ENCODE data around the gene ZXDC.
A peak's percentile ranks its signal among the peaks of the same experiment; 100 is the strongest.

ZXDC gene

DNA sequence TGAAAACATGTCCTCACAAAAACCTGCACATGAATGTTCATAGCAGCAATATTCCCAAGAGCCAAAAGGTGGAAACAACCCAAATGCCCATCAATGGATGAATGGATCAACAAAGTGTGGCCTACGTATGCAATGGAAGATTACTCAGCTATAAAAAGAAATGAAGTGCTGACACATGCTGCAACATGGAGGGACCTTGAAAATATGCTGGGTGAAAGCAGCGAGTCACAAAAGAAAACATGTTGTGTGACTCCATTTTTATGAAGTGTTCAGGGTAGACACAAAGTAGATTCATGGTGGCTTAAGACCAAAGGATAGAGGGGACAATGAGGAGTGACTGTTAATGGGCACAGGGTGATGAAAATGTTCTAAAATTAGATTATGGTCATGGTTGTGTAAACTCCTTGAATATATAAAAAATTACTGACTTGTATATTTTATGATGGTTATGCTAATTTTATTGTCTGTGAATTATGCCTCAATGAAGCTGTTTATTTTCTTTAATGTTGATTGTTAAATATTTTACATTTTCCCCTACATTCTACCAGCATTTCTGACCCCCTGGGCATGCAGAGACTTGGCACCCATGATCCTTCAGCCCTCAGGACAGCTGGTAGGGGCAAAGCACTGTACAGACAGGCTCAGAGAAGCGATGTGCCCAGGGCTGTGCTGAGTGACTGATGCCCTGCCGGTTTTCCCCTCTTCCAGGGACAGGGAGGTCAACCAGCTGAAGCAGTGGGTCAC lies 43.2 kb downstream of the ZXDC start:
- TF ChIP-seq, protein P1, sequence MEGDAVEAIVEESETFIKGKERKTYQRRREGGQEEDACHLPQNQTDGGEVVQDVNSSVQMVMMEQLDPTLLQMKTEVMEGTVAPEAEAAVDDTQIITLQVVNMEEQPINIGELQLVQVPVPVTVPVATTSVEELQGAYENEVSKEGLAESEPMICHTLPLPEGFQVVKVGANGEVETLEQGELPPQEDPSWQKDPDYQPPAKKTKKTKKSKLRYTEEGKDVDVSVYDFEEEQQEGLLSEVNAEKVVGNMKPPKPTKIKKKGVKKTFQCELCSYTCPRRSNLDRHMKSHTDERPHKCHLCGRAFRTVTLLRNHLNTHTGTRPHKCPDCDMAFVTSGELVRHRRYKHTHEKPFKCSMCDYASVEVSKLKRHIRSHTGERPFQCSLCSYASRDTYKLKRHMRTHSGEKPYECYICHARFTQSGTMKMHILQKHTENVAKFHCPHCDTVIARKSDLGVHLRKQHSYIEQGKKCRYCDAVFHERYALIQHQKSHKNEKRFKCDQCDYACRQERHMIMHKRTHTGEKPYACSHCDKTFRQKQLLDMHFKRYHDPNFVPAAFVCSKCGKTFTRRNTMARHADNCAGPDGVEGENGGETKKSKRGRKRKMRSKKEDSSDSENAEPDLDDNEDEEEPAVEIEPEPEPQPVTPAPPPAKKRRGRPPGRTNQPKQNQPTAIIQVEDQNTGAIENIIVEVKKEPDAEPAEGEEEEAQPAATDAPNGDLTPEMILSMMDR (IDR thresholded peaks at IDR 0.05; ENCODE audit: low read depth, low read length): no peak
- peak; percentile 7 for DNase-seq (ENCODE audit: low read depth, low spot score)
- no peak overlapping the region for H3K4me3 ChIP-seq (ENCODE audit: low read depth, low read length)
- in situ Hi-C loops (cut with HindIII; ENCODE audit: low sequenced_read_pairs): no loop called here

DNA sequence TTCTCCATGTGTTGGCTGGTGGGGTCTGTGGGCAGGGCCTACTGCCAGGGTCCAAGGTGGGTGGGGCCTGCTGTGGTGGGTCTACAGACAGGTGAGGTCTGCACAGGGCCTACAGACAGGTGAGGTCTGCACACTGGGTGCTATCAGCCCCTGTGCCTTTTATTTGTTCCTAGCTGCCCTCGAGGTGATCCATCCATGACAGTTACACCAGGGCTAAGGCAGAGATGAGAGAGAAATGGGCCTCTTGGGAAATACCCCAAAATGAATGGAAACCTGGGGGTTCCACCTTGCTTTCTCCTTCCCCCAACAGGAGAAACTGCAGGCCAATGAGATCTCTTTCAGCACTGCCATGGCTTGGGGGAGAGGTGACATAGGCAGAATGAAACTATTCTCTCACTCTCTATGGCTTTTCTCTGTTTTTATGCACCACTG lies 44.6 kb downstream of the ZXDC start:
- in situ Hi-C loops (cut with HindIII; ENCODE audit: low sequenced_read_pairs): no loop called here
- DNase-seq (ENCODE audit: low read depth, low spot score): no peak
- TF ChIP-seq, protein P1 (IDR thresholded peaks at IDR 0.05; ENCODE audit: low read depth, low read length): no peak
- no peak overlapping the region for H3K4me3 ChIP-seq (ENCODE audit: low read depth, low read length)

GRCh38 chr3:126424751-126425150 lies 50.9 kb downstream of the ZXDC start:
- TF ChIP-seq, protein P1 (IDR thresholded peaks at IDR 0.05; ENCODE audit: low read depth, low read length): no peak
- H3K4me3 ChIP-seq (ENCODE audit: low read depth, low read length): no peak overlapping the region
- in situ Hi-C loops (cut with HindIII; ENCODE audit: low sequenced_read_pairs): no loop called here
- DNase-seq (ENCODE audit: low read depth, low spot score): no peak

DNA sequence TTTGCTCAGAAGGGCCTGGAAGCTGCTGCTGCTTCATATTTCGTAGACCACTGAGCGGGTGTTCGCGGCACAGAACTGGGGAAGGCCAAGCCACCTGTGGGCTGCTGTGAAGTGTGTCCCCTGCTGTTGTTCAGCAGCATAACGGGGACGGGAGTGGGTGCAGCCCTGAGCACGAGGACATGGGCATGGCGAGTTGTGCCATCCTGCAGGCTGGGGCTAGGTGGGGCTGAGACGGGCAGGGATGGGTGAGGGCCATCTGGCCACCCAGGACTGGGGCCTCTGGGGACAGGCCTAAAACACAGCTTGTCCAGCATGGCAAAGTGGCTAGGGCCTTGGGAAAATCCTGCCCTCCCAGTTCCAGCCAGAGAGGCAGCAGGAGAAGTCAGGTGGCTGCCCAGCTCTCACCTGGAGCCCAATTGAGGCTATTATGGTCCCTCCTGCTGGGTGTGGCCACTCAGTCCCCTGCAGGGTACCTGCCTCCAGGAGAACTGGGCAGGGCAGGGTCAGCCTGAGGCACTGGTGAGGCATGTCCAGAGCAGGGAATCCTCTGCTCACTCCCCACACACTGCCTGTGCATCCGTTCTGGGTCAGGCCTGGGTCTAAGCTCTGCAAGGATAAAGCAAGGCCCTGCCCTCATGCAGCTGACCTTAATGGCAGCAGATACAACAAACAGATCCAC lies 51.5 kb downstream of the ZXDC start:
- DNase-seq (ENCODE audit: low read depth, low spot score): no peak
- in situ Hi-C loops (cut with HindIII; ENCODE audit: low sequenced_read_pairs): no loop called here
- H3K4me3 ChIP-seq (ENCODE audit: low read depth, low read length): no peak overlapping the region
- TF ChIP-seq, protein P1 (IDR thresholded peaks at IDR 0.05; ENCODE audit: low read depth, low read length): no peak

GRCh38 chr3:126423191-126424038 lies 52.3 kb downstream of the ZXDC start:
- no peak for DNase-seq (ENCODE audit: low read depth, low spot score)
- TF ChIP-seq, protein P1 (IDR thresholded peaks at IDR 0.05; ENCODE audit: low read depth, low read length): no peak
- H3K4me3 ChIP-seq (ENCODE audit: low read depth, low read length): no peak overlapping the region
- in situ Hi-C loops (cut with HindIII; ENCODE audit: low sequenced_read_pairs): no loop called here

GRCh38 chr3:126422571-126423091 lies 53.1 kb downstream of the ZXDC start:
- no peak for DNase-seq (ENCODE audit: low read depth, low spot score)
- no peak overlapping the region for H3K4me3 ChIP-seq (ENCODE audit: low read depth, low read length)
- TF ChIP-seq, protein P1 (IDR thresholded peaks at IDR 0.05; ENCODE audit: low read depth, low read length): no peak
- in situ Hi-C loops (cut with HindIII; ENCODE audit: low sequenced_read_pairs): no loop called here

Data from astrocyte of the spinal cord (primary cell).